GM13976 (cell line): ENCODE measurements around the gene VIPR2.

ENCODE experiments used
- DNase-seq: peaks from one replicate; pipeline ENCODE4 v3.0.0; 2012; ENCODE audit warnings: low spot score
- in situ Hi-C: fragments of 300-500 bp; cut with MboI; formaldehyde crosslinking; loops from one replicate; pipeline ENCODE4 v1.12.0; 2022; ENCODE audit warnings: low sequenced_read_pairs, mixed read lengths, inconsistent platforms; ENCODE audit not compliant: unreplicated experiment
- TF ChIP-seq, protein P1 (sequence below): IDR thresholded peaks from 2 replicates; pipeline ENCODE4 v1.5.1; 2012; ENCODE audit warnings: borderline replicate concordance, mild to moderate bottlenecking; ENCODE audit not compliant: insufficient read depth; ENCODE audit errors: extremely low read depth, missing control alignments, control extremely low read depth

The VIPR2 gene

DNA sequence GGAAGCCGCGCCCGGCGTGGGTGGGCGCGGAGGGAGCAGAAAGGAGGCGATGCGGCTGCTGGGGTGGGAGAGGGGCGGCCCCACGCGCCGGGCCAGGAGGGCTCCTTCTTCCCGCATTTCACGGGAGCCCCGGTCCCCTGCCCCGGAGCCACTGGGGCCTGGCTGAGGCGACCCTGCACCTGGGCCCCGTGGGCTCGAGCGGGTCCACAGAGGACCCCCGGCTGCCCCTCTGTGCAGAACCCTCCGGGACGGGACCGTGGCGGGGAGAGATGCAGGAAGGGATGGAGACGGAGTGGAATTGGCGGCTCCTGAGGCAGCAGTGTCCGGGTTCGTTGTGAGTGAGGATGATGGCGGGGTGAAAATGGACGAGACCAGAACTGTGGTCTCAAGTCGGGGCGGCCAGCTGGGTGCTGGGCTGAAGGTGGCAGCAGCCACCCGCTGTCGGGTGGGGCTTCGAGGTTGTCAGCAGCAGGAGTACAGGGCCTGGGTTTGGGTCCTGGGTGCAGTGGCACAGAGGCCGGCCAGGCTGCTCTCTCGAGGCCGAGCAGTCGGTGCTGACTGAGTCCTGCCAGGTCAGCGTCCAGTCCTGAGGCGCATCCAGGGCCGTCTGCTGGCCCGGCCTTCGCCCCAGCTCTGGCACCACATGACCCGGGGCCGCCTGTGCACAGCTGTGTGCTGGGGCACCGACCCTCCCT lies 80.4 kb downstream of the VIPR2 start:
- DNase-seq = no peak
- TF ChIP-seq, protein P1, sequence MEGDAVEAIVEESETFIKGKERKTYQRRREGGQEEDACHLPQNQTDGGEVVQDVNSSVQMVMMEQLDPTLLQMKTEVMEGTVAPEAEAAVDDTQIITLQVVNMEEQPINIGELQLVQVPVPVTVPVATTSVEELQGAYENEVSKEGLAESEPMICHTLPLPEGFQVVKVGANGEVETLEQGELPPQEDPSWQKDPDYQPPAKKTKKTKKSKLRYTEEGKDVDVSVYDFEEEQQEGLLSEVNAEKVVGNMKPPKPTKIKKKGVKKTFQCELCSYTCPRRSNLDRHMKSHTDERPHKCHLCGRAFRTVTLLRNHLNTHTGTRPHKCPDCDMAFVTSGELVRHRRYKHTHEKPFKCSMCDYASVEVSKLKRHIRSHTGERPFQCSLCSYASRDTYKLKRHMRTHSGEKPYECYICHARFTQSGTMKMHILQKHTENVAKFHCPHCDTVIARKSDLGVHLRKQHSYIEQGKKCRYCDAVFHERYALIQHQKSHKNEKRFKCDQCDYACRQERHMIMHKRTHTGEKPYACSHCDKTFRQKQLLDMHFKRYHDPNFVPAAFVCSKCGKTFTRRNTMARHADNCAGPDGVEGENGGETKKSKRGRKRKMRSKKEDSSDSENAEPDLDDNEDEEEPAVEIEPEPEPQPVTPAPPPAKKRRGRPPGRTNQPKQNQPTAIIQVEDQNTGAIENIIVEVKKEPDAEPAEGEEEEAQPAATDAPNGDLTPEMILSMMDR = no peak
- in situ Hi-C loops = no loop called here

DNA sequence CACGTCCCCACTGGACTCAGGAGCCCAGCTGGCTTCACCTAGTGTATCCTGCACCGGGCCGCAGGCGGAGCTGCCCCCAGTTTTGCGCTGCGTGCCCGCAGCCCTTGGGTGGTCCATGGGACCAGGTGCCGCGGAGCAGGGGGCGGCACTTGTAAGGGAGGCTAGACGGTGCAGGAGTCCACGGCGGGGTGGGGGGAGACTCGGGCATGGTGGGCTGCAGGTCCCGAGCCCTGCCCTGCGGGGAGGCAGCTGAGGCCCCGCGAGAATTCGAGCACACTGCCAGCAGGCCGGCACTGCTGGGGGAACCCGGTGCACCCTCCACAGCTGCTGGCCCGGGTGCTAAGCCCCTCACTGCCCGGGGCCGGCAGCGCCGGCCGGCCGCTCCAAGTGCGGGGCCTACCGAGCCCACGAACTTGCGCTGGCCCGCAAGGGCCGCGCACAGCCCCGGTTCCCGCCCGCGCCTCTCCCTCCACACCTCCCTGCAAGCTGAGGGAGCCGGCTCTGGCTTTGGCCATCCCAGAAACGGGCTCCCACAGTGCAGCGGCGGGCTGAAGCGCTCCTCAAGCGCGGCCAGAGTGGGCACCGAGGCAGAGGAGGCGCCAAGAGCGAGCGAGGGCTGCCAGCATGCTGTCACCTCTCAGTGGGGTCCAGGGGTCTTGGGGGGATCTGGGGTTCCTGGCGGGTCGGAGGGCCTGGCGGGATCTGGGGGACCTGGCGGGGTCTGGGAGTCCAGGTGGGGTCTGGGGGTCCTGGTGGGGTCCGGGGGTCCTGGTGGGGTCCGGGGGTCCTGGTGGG lies 81.4 kb downstream of the VIPR2 start:
- TF ChIP-seq, protein P1 = no peak
- in situ Hi-C loops = no loop called here
- no peak for DNase-seq

DNA sequence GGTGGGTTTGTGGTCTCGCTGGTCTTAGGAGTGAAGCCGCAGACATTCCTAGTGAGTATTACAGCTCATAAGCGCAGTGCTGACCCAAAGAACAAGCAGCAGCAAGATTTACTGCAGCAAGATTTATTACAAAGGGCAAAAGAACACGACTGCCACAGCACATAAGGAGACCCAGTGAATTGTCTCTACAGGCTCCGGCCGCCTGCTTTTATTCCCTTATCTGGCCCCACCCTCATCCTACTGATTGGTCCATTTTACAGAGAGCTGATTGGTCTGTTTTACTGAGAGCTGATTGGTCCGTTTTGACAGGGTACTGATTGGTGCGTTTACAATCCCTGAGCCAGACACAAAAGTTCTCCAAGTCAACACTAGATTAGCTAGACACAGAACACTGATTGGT lies 82.1 kb downstream of the VIPR2 start:
- TF ChIP-seq, protein P1 = no peak
- no peak for DNase-seq
- in situ Hi-C loops = no loop called here

DNA sequence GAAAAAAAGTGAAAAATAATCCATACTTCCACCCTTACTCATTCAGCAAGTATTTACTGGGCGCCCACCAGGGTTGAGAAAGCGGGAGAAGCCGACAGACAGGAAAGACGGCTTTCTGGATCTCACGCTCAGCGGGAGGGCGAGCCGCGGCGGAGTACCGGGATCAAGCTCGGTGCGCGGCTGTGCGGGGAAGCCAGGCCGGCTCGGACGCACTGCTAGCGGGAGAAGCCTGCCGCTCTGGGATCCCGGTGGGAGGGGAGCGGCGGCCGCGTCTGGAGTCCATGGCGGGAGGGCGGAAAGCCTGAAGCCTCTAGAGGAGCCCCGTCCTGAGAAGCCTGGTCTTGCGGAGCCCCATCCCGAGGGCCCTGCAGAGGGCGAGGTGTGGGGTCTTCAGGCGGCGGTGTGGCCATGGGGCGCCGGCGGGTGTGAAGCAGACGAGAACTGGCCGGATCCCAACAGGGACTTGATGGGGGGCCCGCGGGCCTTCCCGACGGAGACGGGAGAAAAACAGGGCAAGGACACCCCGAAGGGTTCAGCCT lies 82.9 kb downstream of the VIPR2 start:
- TF ChIP-seq, protein P1 = no peak
- DNase-seq = no peak
- in situ Hi-C loops = no loop called here

DNA sequence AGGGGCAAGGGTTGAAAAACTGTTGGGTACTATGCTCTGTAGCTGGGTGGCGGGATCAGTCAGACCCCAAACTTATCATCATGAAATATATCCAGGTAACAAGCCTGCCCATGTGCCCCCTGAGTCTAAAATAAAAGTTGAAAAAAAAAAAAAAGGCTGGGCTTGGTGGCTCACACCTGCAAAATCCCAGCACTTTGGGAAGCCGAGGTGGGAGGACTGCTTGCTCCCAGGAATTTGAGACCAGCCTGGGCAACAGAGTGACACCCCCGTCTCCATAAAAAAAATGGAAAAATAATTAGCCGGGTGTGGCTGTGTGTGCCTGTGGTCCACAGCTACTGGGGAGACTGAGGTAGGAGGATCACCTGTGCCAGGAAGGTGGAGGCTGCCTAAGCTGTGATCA lies 83.5 kb downstream of the VIPR2 start:
- DNase-seq = no peak
- TF ChIP-seq, protein P1 = no peak
- in situ Hi-C loops = no loop called here

DNA sequence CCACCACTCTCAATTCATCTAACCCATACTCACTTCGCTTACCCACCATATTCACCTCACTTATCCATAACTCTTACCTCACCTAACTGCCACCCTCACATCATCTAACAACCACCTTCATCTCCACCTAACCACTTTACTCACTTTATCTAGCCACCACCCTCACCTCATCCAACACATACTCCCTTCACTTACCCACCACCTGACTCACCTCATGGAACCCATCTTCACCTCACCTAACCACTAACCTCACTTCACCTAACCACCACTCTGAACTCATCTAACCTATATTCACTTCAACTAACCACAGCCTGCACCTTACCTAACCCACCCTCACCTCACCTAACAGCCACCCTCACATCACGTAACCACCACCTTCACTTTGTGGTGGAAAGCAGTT lies 84.2 kb downstream of the VIPR2 start:
- no peak for DNase-seq
- in situ Hi-C loops = no loop called here
- TF ChIP-seq, protein P1 = no peak
